ENCODE results near the gene IGSF8. TPM values are rescaled to one million over a fixed set of nuclear protein-coding genes. Genes with fewer than 3 reads are reported as not detected.
"Not testable (repeated sequence)": the region's sequence is repeated elsewhere in the genome, so short reads cannot be mapped to it uniquely, and the experiment has no call there.

Gene IGSF8
- total RNA-seq, 2 donors from 2014 or later = 26.3 to 32.0 TPM

GRCh38 chr1:160122978-160123495, 24.6 kb upstream of the IGSF8 start:
- no peak for ATAC-seq (replicated peaks in 1 of 2)
- no peak for DNase-seq
- Mint-ChIP-seq H3K36me3 (ENCODE audit: insufficient read depth in 2 of 2) (no peaks in the 10 kb centered on the region), H3K27ac (no peak overlapping the region), H3K4me1 (ENCODE audit: low read depth) (no peaks in the 10 kb centered on the region), H3K4me3 (no peak overlapping the region), H3K27me3 (ENCODE audit: low read depth) (peaks cover 8% of the 10 kb centered on the region), H3K9me3 (no peaks in the 10 kb centered on the region)

- Mint-ChIP-seq H3K4me1 (ENCODE audit: low read depth) (no peaks in the 10 kb centered on the region), H3K4me3 (no peak overlapping the region)
- ATAC-seq (replicated peaks in 1 of 2) = no peak
Measured at GRCh38 chr1:160121388-160121787, 23.0 kb upstream of the IGSF8 start.

GRCh38 chr1:160120797-160121196, 22.4 kb upstream of the IGSF8 start:
- H3K9me3 Mint-ChIP-seq = no peaks in the 10 kb centered on the region
- no peak for ATAC-seq (replicated peaks in 1 of 2)
- no peak overlapping the region for H3K27ac Mint-ChIP-seq
- DNase-seq = no peak
- H3K36me3 Mint-ChIP-seq (ENCODE audit: insufficient read depth in 2 of 2) = no peaks in the 10 kb centered on the region
- H3K4me3 Mint-ChIP-seq = no peak overlapping the region
- peaks cover 15% of the 10 kb centered on the region for H3K27me3 Mint-ChIP-seq (ENCODE audit: low read depth)
- H3K4me1 Mint-ChIP-seq (ENCODE audit: low read depth) = no peaks in the 10 kb centered on the region

More at GRCh38 chr1:160121388-160121787, 23.0 kb upstream of the IGSF8 start:
- Mint-ChIP-seq H3K36me3 (ENCODE audit: insufficient read depth in 2 of 2) (no peaks in the 10 kb centered on the region), H3K27ac (no peak overlapping the region), H3K27me3 (ENCODE audit: low read depth) (peaks cover 15% of the 10 kb centered on the region), H3K9me3 (no peaks in the 10 kb centered on the region)
- no peak for DNase-seq

- Mint-ChIP-seq H3K4me1 (ENCODE audit: low read depth) (no peaks in the 10 kb centered on the region), H3K27ac (no peak overlapping the region), H3K9me3 (no peaks in the 10 kb centered on the region), H3K36me3 (ENCODE audit: insufficient read depth in 2 of 2) (no peaks in the 10 kb centered on the region), H3K27me3 (ENCODE audit: low read depth) (peaks cover 15% of the 10 kb centered on the region), H3K4me3 (no peak overlapping the region)
- DNase-seq (no peak), ATAC-seq (replicated peaks in 1 of 2) (no peak)
Measured at GRCh38 chr1:160118928-160119327, 20.5 kb upstream of the IGSF8 start.

- no peak overlapping the region for H3K4me3 Mint-ChIP-seq
- H3K27me3 Mint-ChIP-seq (ENCODE audit: low read depth) = peaks cover 15% of the 10 kb centered on the region
- no peak overlapping the region for H3K27ac Mint-ChIP-seq
- H3K36me3 Mint-ChIP-seq (ENCODE audit: insufficient read depth in 2 of 2) = no peaks in the 10 kb centered on the region
- DNase-seq (no peak), ATAC-seq (replicated peaks in 1 of 2) (no peak)
- no peaks in the 10 kb centered on the region for H3K9me3 Mint-ChIP-seq
- no peaks in the 10 kb centered on the region for H3K4me1 Mint-ChIP-seq (ENCODE audit: low read depth)
Measured at GRCh38 chr1:160117709-160118183, 19.3 kb upstream of the IGSF8 start.

- Mint-ChIP-seq H3K4me1 (ENCODE audit: low read depth) (no peaks in the 10 kb centered on the region), H3K36me3 (ENCODE audit: insufficient read depth in 2 of 2) (no peaks in the 10 kb centered on the region), H3K27ac (no peak overlapping the region), H3K9me3 (no peaks in the 10 kb centered on the region), H3K4me3 (no peak overlapping the region), H3K27me3 (ENCODE audit: low read depth) (peaks cover 15% of the 10 kb centered on the region)
- DNase-seq = no peak
- no peak for ATAC-seq (replicated peaks in 1 of 2)
Measured at GRCh38 chr1:160117300-160117699, 18.9 kb upstream of the IGSF8 start.

- ATAC-seq (replicated peaks in 1 of 2) (no peak), DNase-seq (no peak)
- Mint-ChIP-seq H3K27ac (no peak overlapping the region), H3K4me1 (ENCODE audit: low read depth) (no peaks in the 10 kb centered on the region), H3K9me3 (no peaks in the 10 kb centered on the region), H3K27me3 (ENCODE audit: low read depth) (peaks cover 15% of the 10 kb centered on the region), H3K36me3 (ENCODE audit: insufficient read depth in 2 of 2) (no peaks in the 10 kb centered on the region), H3K4me3 (no peak overlapping the region)
Measured at GRCh38 chr1:160116283-160117147, 18.1 kb upstream of the IGSF8 start.

- no peaks in the 10 kb centered on the region for H3K4me1 Mint-ChIP-seq (ENCODE audit: low read depth)
- DNase-seq (no peak), ATAC-seq (replicated peaks in 1 of 2) (no peak)
- no peak within 1 kb of the TSS for H3K27ac Mint-ChIP-seq
- H3K9me3 Mint-ChIP-seq = no peaks in the 10 kb centered on the region
- no peaks in the 10 kb centered on the region for H3K36me3 Mint-ChIP-seq (ENCODE audit: insufficient read depth in 2 of 2)
- no peak within 1 kb of the TSS for H3K4me3 Mint-ChIP-seq
- H3K27me3 Mint-ChIP-seq (ENCODE audit: low read depth) = peaks cover 15% of the 10 kb centered on the region
Measured at GRCh38 chr1:160115545-160116282, 17.3 kb upstream of the IGSF8 start, which contains the start of gene ATP1A2. ATP1A2 (plus strand) TSS chr1:160115759; CDS start chr1:160115862, 103 bp downstream.

- H3K36me3 Mint-ChIP-seq (ENCODE audit: insufficient read depth in 2 of 2) = no peaks in the 10 kb centered on the region
- peaks cover 8% of the 10 kb centered on the region for H3K4me1 Mint-ChIP-seq (ENCODE audit: low read depth)
- H3K4me3 Mint-ChIP-seq = no peak overlapping the region
- peaks cover 15% of the 10 kb centered on the region for H3K27me3 Mint-ChIP-seq (ENCODE audit: low read depth)
- ATAC-seq (replicated peaks in 1 of 2) (no peak), DNase-seq (no peak)
- H3K9me3 Mint-ChIP-seq = no peaks in the 10 kb centered on the region
- no peak overlapping the region for H3K27ac Mint-ChIP-seq
Measured at GRCh38 chr1:160114085-160114484, 15.7 kb upstream of the IGSF8 start.

- H3K27ac Mint-ChIP-seq = no peak overlapping the region
Measured at GRCh38 chr1:160113407-160113806, 15.0 kb upstream of the IGSF8 start.

GRCh38 chr1:160112357-160112756, 13.9 kb upstream of the IGSF8 start:
- H3K27me3 Mint-ChIP-seq (ENCODE audit: low read depth) = peaks cover 7% of the 10 kb centered on the region
- no peak overlapping the region for H3K4me3 Mint-ChIP-seq
- H3K9me3 Mint-ChIP-seq = no peaks in the 10 kb centered on the region
- ATAC-seq (replicated peaks in 1 of 2) (no peak), DNase-seq (no peak)
- H3K4me1 Mint-ChIP-seq (ENCODE audit: low read depth) = peaks cover 14% of the 10 kb centered on the region
- no peak overlapping the region for H3K27ac Mint-ChIP-seq
- H3K36me3 Mint-ChIP-seq (ENCODE audit: insufficient read depth in 2 of 2) = no peaks in the 10 kb centered on the region

More at GRCh38 chr1:160113407-160113806, 15.0 kb upstream of the IGSF8 start:
- H3K27me3 Mint-ChIP-seq (ENCODE audit: low read depth) = peaks cover 11% of the 10 kb centered on the region
- H3K9me3 Mint-ChIP-seq = no peaks in the 10 kb centered on the region
- H3K4me1 Mint-ChIP-seq (ENCODE audit: low read depth) = peaks cover 14% of the 10 kb centered on the region
- no peak for ATAC-seq (replicated peaks in 1 of 2)
- no peak overlapping the region for H3K4me3 Mint-ChIP-seq
- H3K36me3 Mint-ChIP-seq (ENCODE audit: insufficient read depth in 2 of 2) = no peaks in the 10 kb centered on the region
- DNase-seq = no peak

GRCh38 chr1:160111462-160111861, 13.0 kb upstream of the IGSF8 start:
- ATAC-seq (replicated peaks in 1 of 2); H3K9me3 Mint-ChIP-seq; DNase-seq; H3K36me3 Mint-ChIP-seq (ENCODE audit: insufficient read depth in 2 of 2); H3K27me3 Mint-ChIP-seq (ENCODE audit: low read depth); H3K4me3 Mint-ChIP-seq; H3K27ac Mint-ChIP-seq: not testable (repeated sequence)
- H3K4me1 Mint-ChIP-seq (ENCODE audit: low read depth) = peaks cover 14% of the 10 kb centered on the region

- H3K9me3 Mint-ChIP-seq = no peaks in the 10 kb centered on the region
- DNase-seq (no peak), ATAC-seq (replicated peaks in 1 of 2) (no peak)
- no peak overlapping the region for H3K27ac Mint-ChIP-seq
- H3K4me1 Mint-ChIP-seq (ENCODE audit: low read depth) = peaks cover 14% of the 10 kb centered on the region
- H3K27me3 Mint-ChIP-seq (ENCODE audit: low read depth) = no peaks in the 10 kb centered on the region
- H3K36me3 Mint-ChIP-seq (ENCODE audit: insufficient read depth in 2 of 2) = no peaks in the 10 kb centered on the region
- no peak overlapping the region for H3K4me3 Mint-ChIP-seq
Measured at GRCh38 chr1:160109686-160110085, 11.3 kb upstream of the IGSF8 start.

Measured in activated T-cell treated with anti-CD3 and anti-CD28 coated beads, Interleukin-2, amount 50 U/mL, for 72 hours (primary cell).